ENCODE measurements around the gene DNAJB9.

DNAJB9 gene

GRCh38 chr7:108572480-108572879 lies 2.8 kb downstream of the DNAJB9 start:
- TF ChIP-seq, protein P1, sequence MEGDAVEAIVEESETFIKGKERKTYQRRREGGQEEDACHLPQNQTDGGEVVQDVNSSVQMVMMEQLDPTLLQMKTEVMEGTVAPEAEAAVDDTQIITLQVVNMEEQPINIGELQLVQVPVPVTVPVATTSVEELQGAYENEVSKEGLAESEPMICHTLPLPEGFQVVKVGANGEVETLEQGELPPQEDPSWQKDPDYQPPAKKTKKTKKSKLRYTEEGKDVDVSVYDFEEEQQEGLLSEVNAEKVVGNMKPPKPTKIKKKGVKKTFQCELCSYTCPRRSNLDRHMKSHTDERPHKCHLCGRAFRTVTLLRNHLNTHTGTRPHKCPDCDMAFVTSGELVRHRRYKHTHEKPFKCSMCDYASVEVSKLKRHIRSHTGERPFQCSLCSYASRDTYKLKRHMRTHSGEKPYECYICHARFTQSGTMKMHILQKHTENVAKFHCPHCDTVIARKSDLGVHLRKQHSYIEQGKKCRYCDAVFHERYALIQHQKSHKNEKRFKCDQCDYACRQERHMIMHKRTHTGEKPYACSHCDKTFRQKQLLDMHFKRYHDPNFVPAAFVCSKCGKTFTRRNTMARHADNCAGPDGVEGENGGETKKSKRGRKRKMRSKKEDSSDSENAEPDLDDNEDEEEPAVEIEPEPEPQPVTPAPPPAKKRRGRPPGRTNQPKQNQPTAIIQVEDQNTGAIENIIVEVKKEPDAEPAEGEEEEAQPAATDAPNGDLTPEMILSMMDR (conservative IDR thresholded peaks at IDR 0.05) = no peak
- no peak for TF ChIP-seq ZFX (IDR thresholded peaks at IDR 0.05)

DNA sequence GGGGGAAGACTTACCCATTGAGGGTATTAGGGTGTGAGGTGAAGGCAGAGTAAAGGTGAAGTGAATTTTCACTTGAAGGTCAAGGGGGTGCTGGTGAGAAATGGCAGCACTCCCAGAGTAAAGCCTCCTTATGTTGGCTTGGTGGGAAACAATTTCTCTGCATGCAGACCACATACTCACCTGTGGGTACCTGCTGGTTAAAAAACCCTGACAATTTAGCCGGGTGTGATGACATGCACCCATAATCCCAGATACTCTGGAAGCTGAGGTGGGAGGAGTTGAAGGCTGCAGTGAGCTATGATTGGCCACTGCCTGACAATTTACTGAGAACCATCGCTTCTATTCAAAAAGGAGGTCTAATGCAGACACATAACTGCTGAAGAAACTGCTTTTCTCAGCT lies 5.5 kb downstream of the DNAJB9 start:
- TF ChIP-seq ZFX (IDR thresholded peaks at IDR 0.05) = no peak
- TF ChIP-seq, protein P1 (conservative IDR thresholded peaks at IDR 0.05) = no peak
- no peak overlapping the region for H3K27ac ChIP-seq

More at GRCh38 chr7:108572480-108572879, 2.8 kb downstream of the DNAJB9 start:
- no peak overlapping the region for H3K27ac ChIP-seq

- H3K27ac ChIP-seq = no peak overlapping the region
- TF ChIP-seq, protein P1 (conservative IDR thresholded peaks at IDR 0.05) = no peak
- no peak for TF ChIP-seq ZFX (IDR thresholded peaks at IDR 0.05)
Observed at GRCh38 chr7:108576116-108576515, 6.4 kb downstream of the DNAJB9 start.

DNA sequence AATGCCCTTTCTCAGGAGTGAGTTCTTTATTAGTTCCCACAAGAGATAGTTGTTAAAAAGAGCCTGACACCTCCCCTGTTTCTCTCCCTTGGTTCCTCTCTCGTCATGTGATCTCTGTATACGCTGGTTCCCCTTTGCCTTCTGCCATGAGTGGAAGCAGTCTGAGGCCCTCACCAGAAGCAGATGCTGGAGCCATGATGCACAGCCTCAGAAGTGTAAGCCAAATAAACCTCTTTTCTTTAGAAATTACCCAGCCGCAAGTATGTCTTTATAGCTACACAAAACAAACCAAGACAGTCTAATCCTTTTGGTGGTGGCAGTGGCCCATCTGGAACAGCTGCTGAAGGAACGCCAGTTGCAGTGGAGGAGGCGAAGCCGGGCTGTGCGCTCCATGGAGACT lies 9.3 kb downstream of the DNAJB9 start:
- no peak for TF ChIP-seq ZFX (IDR thresholded peaks at IDR 0.05)
- TF ChIP-seq, protein P1 (conservative IDR thresholded peaks at IDR 0.05) = no peak
- H3K27ac ChIP-seq = no peak overlapping the region

- TF ChIP-seq ZFX (IDR thresholded peaks at IDR 0.05) = no peak
- TF ChIP-seq, protein P1 (conservative IDR thresholded peaks at IDR 0.05) = no peak
- H3K27ac ChIP-seq = no peak overlapping the region
Observed at GRCh38 chr7:108580298-108580697, 10.6 kb downstream of the DNAJB9 start.

- TF ChIP-seq ZFX (IDR thresholded peaks at IDR 0.05) = no peak
- TF ChIP-seq, protein P1 (conservative IDR thresholded peaks at IDR 0.05) = no peak
- no peak overlapping the region for H3K27ac ChIP-seq
Observed at GRCh38 chr7:108581655-108582491, 12.2 kb downstream of the DNAJB9 start.

- TF ChIP-seq ZFX (IDR thresholded peaks at IDR 0.05) = no peak
- TF ChIP-seq, protein P1 (conservative IDR thresholded peaks at IDR 0.05) = no peak
- no peak overlapping the region for H3K27ac ChIP-seq
Observed at GRCh38 chr7:108584211-108584610, 14.5 kb downstream of the DNAJB9 start.

Data from C4-2B (cell line).